AG10803 (cell line): ENCODE results near the gene ZNF160.

Experiments
- DNase-seq: peaks from one replicate; pipeline ENCODE4 v3.0.0; 2010; ENCODE audit warnings: low read depth
- H3K4me3 ChIP-seq: 2 replicates; pipeline ENCODE4 v1.5.1; 2011; ENCODE audit warnings: mild to moderate bottlenecking, low read length, control low read depth
- TF ChIP-seq, protein P1 (sequence below): conservative IDR thresholded peaks from 2 replicates; pipeline ENCODE4 v1.5.1; 2011; ENCODE audit warnings: mild to moderate bottlenecking, low read length, control low read depth, inconsistent platforms

Gene ZNF160

GRCh38 chr19:53068834-53069233, 34.4 kb downstream of the ZNF160 start:
- DNase-seq: no peak
- TF ChIP-seq, protein P1, sequence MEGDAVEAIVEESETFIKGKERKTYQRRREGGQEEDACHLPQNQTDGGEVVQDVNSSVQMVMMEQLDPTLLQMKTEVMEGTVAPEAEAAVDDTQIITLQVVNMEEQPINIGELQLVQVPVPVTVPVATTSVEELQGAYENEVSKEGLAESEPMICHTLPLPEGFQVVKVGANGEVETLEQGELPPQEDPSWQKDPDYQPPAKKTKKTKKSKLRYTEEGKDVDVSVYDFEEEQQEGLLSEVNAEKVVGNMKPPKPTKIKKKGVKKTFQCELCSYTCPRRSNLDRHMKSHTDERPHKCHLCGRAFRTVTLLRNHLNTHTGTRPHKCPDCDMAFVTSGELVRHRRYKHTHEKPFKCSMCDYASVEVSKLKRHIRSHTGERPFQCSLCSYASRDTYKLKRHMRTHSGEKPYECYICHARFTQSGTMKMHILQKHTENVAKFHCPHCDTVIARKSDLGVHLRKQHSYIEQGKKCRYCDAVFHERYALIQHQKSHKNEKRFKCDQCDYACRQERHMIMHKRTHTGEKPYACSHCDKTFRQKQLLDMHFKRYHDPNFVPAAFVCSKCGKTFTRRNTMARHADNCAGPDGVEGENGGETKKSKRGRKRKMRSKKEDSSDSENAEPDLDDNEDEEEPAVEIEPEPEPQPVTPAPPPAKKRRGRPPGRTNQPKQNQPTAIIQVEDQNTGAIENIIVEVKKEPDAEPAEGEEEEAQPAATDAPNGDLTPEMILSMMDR: no peak
- H3K4me3 ChIP-seq: no peak overlapping the region

GRCh38 chr19:53068199-53068598, 35.0 kb downstream of the ZNF160 start:
- no peak for DNase-seq
- no peak overlapping the region for H3K4me3 ChIP-seq
- TF ChIP-seq, protein P1: no peak

GRCh38 chr19:53057904-53058580, 45.2 kb downstream of the ZNF160 start:
- no peak for DNase-seq
- H3K4me3 ChIP-seq: no peak overlapping the region
- TF ChIP-seq, protein P1: no peak

GRCh38 chr19:53055117-53055516, 48.1 kb downstream of the ZNF160 start:
- TF ChIP-seq, protein P1: no peak
- DNase-seq: no peak
- H3K4me3 ChIP-seq: no peak overlapping the region

GRCh38 chr19:53047379-53047778, 55.8 kb downstream of the ZNF160 start:
- H3K4me3 ChIP-seq: no peak overlapping the region
- no peak for DNase-seq
- TF ChIP-seq, protein P1: no peak

- DNase-seq: no peak
These were observed 57.7 kb downstream of the ZNF160 start for GRCh38 chr19:53045536-53045935.

GRCh38 chr19:53041366-53041765, 61.9 kb downstream of the ZNF160 start:
- TF ChIP-seq, protein P1: no peak
- DNase-seq: no peak
- no peak overlapping the region for H3K4me3 ChIP-seq

More at GRCh38 chr19:53045536-53045935, 57.7 kb downstream of the ZNF160 start:
- no peak overlapping the region for H3K4me3 ChIP-seq
- TF ChIP-seq, protein P1: no peak
